KOPT-K1 (cell line): ENCODE data around the gene PXK.

ENCODE experiments used
- H3K27ac ChIP-seq: fragments of 200-600 bp; sonication (generic); 2 replicates; pipeline ENCODE4 v1.5.1; 2016; ENCODE audit warnings: antibody characterized with exemption, mild to moderate bottlenecking, low read depth, low read length; ENCODE audit not compliant: poor library complexity, severe bottlenecking
- H3K36me3 ChIP-seq: fragments of 200-600 bp; sonication (generic); 2 replicates; pipeline ENCODE4 v1.5.1; 2017; ENCODE audit warnings: antibody characterized with exemption, mild to moderate bottlenecking, low read length, moderate library complexity; ENCODE audit not compliant: insufficient read depth
- H3K9me3 ChIP-seq: fragments of 200-600 bp; sonication (generic); 2 replicates; pipeline ENCODE4 v1.5.1; 2017; ENCODE audit warnings: antibody characterized with exemption, low read length, mild to moderate bottlenecking; ENCODE audit not compliant: insufficient read depth, poor library complexity, severe bottlenecking

Gene PXK

GRCh38 chr3:58462829-58463180, 130.1 kb downstream of the PXK start:
- Histone ChIP-seq H3K36me3 (no peaks in the 10 kb centered on the region), H3K27ac (no peak overlapping the region), H3K9me3 (no peaks in the 10 kb centered on the region)

- no peak overlapping the region for H3K27ac ChIP-seq
- no peaks in the 10 kb centered on the region for H3K9me3 ChIP-seq
- no peaks in the 10 kb centered on the region for H3K36me3 ChIP-seq
Observed at GRCh38 chr3:58463181-58463941, 130.7 kb downstream of the PXK start.

- Histone ChIP-seq H3K36me3 (no peaks in the 10 kb centered on the region), H3K9me3 (no peaks in the 10 kb centered on the region), H3K27ac (no peak overlapping the region)
Observed at GRCh38 chr3:58463942-58464271, 131.2 kb downstream of the PXK start.

GRCh38 chr3:58464866-58465265, 132.2 kb downstream of the PXK start:
- Histone ChIP-seq H3K36me3 (no peaks in the 10 kb centered on the region), H3K27ac (no peak overlapping the region), H3K9me3 (no peaks in the 10 kb centered on the region)

GRCh38 chr3:58466899-58467563, 134.3 kb downstream of the PXK start:
- H3K36me3 ChIP-seq: no peaks in the 10 kb centered on the region

GRCh38 chr3:58469096-58469495, 136.4 kb downstream of the PXK start:
- H3K36me3 ChIP-seq: no peaks in the 10 kb centered on the region
- no peak overlapping the region for H3K27ac ChIP-seq
- no peaks in the 10 kb centered on the region for H3K9me3 ChIP-seq

More at GRCh38 chr3:58466899-58467563, 134.3 kb downstream of the PXK start:
- no peak overlapping the region for H3K27ac ChIP-seq
- H3K9me3 ChIP-seq: no peaks in the 10 kb centered on the region

- Histone ChIP-seq H3K9me3 (no peaks in the 10 kb centered on the region), H3K27ac (no peak overlapping the region), H3K36me3 (no peaks in the 10 kb centered on the region)
Observed at GRCh38 chr3:58470363-58471024, 137.8 kb downstream of the PXK start.

- H3K9me3 ChIP-seq: no peaks in the 10 kb centered on the region
- no peaks in the 10 kb centered on the region for H3K36me3 ChIP-seq
- no peak overlapping the region for H3K27ac ChIP-seq
Observed at GRCh38 chr3:58471025-58471887, 138.6 kb downstream of the PXK start.

GRCh38 chr3:58473275-58473674, 140.6 kb downstream of the PXK start:
- Histone ChIP-seq H3K27ac (no peak overlapping the region), H3K9me3 (no peaks in the 10 kb centered on the region), H3K36me3 (no peaks in the 10 kb centered on the region)

GRCh38 chr3:58474348-58474911, 141.7 kb downstream of the PXK start:
- no peaks in the 10 kb centered on the region for H3K36me3 ChIP-seq
- H3K9me3 ChIP-seq: no peaks in the 10 kb centered on the region
- no peak overlapping the region for H3K27ac ChIP-seq

- H3K27ac ChIP-seq: no peak overlapping the region
- H3K9me3 ChIP-seq: no peaks in the 10 kb centered on the region
- H3K36me3 ChIP-seq: no peaks in the 10 kb centered on the region
Observed at GRCh38 chr3:58474967-58475578, 142.4 kb downstream of the PXK start.
